IMR-90 (cell line): ENCODE data around the gene TRIO.

Experiments used
- BHLHE40 ChIP-seq: fragments of 150-350 bp; IDR thresholded peaks from 2 replicates; pipeline ENCODE4 v1.6.1; 2016; ENCODE audit warnings: mild to moderate bottlenecking, low read depth, low read length
- MAFK ChIP-seq: IDR thresholded peaks from 2 replicates; pipeline ENCODE4 v1.6.1; 2012; ENCODE audit warnings: low read depth, low read length, improper control_type of control experiment
- POLR2A ChIP-seq: IDR thresholded peaks from 2 replicates; pipeline ENCODE4 v1.6.1; 2012; ENCODE audit warnings: mild to moderate bottlenecking, low read depth, low read length
- RFX5 ChIP-seq: IDR thresholded peaks from 2 replicates; pipeline ENCODE4 v1.8.0; 2012; ENCODE audit warnings: low read depth, mild to moderate bottlenecking, low read length, moderate library complexity
- TF ChIP-seq, protein P1 (sequence below): conservative IDR thresholded peaks from 2 replicates; pipeline ENCODE4 v1.5.1; 2012; ENCODE audit warnings: mild to moderate bottlenecking, low read depth, low read length, improper control_type of control experiment

DNA sequence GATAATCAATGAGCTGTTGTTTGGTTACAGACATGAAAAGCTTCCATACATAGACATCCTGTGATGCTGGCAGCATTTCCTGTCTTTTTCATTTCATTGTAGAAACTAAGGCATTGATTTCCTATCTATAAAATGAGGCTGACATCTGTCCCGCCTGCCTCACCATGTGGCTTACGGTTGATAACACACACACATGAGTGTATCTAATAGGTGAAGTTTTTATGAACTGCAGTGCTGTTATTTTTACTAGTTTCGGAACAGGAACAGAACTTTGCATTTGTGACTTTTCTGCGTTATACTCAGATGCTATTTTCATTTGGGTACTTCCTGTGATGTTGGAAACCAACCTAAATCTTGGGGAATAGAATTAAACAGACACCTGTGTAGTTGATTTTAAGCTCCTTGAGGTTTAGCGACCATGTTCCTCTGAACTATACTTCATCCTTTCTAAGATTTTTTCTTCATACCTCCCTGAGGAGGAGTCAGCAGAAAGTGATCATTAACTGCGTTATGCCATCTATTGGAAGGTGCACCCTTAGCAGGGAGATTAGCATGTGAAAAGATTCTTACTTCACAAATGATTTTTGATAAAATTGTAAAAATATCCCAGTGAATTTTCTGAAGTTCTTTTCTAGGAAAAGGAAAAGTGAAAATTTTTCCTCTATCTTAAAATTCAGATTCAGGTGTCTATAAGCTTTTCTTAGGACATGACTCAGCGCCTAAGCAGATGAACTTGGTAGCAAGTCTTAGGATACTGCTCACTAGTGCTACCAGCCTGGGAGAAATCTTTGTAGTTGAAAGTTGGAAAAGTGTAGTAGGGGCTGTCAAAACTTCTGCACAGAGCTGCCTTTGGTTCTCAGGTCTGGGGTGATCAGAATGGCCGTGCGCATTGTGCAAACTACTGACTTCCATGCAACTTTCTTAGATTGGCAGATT lies 134.5 kb downstream of the TRIO start:
- TF ChIP-seq, protein P1, sequence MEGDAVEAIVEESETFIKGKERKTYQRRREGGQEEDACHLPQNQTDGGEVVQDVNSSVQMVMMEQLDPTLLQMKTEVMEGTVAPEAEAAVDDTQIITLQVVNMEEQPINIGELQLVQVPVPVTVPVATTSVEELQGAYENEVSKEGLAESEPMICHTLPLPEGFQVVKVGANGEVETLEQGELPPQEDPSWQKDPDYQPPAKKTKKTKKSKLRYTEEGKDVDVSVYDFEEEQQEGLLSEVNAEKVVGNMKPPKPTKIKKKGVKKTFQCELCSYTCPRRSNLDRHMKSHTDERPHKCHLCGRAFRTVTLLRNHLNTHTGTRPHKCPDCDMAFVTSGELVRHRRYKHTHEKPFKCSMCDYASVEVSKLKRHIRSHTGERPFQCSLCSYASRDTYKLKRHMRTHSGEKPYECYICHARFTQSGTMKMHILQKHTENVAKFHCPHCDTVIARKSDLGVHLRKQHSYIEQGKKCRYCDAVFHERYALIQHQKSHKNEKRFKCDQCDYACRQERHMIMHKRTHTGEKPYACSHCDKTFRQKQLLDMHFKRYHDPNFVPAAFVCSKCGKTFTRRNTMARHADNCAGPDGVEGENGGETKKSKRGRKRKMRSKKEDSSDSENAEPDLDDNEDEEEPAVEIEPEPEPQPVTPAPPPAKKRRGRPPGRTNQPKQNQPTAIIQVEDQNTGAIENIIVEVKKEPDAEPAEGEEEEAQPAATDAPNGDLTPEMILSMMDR, result no peak
- TF ChIP-seq POLR2A (no peak), RFX5 (no peak), MAFK (no peak), BHLHE40 (no peak)
